Fibroblast of skin of back (primary cell): ENCODE results near the gene RETN.

Experiments used
- DNase-seq: peaks from one replicate; pipeline ENCODE4 v3.0.0-alpha.2; 2013

RETN gene

DNA sequence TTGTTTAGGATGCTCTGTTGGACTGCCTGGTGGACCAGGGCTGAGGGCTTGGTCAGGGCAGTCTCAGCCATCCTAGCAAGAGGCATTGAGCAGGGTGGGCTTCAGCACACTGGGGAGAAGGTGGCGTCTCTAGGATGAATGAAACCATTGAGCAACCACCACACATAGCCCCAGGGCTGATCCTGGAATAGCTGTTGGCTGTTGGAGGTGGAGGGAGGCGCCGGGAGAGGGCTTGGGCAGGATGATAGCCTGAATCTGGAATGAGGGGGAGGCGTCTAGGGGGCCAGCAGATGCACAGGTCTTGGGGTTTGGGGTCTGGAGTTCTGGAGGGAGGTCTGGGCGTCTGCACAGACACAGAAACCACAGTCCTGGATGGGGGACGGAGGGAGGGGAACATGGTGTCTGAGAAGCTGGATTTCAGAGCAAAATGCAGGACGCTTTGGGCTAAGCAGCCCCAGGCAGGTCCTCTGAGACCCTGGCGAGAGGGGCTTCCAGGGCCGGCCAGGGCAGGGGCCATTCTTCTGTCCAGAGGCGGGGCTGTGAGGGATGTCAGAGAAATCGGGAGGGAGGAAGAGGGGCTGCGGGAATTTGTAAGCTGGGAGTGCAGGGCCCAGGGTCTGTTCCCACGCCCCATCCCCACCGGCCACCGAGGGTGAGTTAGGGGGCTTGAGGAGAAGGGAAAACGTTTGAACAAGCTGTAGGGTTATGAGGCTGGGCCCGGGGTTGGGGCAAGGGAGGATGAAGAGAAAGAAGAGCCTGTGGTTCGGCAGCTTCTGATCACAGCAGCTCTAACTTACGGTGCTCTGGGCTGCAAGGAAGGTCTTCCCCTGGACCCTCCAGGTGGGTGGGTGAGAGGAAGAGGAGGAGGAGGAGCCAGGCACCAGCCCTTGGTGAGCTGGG, 16.9 kb downstream of the RETN start:
- no peak for DNase-seq

DNA sequence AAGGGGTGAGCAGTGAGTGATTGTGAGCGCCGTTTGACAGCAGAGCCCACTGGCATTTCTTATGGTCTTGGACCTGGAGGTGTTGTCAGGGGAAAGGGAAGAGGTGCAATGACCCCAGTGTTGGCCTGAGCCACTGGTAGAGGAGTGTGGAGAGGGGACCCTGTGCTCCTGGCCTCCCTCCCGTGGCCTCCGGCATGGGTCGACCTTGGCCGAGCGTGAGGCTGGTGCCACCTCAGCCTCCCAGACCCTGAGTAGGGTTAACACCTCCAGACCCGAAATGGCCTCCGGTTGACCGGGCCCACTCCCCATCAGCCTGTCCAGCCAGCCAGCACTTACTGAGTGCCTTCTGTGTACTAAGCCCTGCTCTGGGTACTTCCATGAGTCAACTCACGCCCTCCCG, 18.3 kb downstream of the RETN start:
- no peak for DNase-seq

- DNase-seq, result no peak
These were observed 20.3 kb downstream of the RETN start for GRCh38 chr19:7689165-7689564.

- no peak for DNase-seq
These were observed 22.0 kb downstream of the RETN start for GRCh38 chr19:7690779-7691258.

GRCh38 chr19:7691497-7691896, 22.6 kb downstream of the RETN start:
- DNase-seq, result no peak

DNA sequence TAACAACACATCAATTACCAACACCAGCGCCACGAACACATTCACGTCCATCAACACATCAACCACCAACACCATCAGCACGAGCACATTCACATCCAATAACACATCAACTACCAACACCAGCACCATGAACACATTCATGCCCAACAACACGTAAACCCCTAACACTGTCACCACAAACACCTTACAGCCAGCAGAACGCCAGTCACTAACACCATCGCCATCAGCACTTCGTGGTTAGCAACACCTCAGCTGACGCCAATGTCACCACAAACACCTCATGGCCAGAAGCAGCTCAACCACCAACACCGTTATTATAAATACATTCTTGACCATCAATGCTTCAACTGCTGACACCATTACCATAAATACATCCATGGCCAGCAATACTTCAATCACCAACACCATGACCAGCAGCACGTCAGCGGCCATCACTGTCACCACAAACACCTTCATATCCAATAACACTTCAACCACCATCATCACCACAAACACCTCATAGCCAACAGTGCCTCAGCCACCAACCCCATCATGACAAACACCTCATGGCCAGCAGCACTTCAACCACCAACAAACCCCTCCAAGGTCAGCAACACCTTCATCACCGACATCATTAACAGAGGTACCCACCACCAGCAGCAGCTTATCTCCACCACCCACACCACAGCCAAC, 23.7 kb downstream of the RETN start:
- no peak for DNase-seq

- no peak for DNase-seq
These were observed 25.6 kb downstream of the RETN start for GRCh38 chr19:7694499-7694898.

DNA sequence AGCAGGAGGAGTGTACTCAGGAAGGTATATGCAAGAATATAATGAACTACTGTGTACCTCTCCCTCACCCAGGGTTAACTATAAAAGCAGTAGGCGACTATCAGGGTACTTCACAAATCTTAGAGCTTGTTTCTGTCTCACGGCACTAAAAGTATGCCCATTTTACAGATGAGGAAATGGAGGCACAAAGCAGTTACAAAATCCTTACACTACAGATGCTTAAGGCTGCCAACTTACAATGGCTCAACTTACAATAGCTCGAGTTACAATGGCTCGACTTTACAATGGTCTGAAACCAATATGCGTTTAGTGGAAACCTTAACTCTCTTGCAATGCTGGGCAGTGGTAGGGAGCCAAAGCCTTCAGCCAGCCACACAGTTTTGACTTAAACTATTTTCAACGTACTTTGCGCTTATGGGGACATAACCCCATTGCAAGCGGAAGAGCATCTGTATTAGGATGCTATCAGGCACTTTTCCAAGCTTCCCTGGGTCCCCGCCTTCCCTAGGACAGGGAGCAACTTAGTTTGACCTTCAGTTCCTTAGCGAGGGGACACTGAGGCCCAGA, 29.0 kb downstream of the RETN start:
- DNase-seq, result no peak

GRCh38 chr19:7698583-7698982, 29.7 kb downstream of the RETN start:
- no peak for DNase-seq

DNA sequence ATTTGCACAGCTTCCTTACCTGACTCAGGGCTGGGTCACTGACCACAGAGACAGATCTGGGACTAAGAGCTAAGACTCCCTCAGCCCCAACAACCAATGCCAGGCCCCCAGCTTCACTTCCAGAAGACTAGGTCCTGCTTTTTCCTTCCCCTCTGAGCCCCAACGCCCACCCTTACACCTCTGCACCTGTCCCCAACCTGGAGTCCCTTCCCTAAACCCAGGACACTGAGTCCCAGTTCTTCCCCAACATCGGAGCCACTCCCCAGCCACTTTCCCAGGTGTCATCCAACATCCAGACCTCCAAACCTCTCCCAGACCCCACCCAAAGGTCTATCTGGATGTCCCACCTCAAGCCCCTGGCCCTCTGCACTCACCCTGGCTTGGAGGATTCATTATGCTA, 30.2 kb downstream of the RETN start:
- DNase-seq, result no peak

GRCh38 chr19:7699417-7700401, 30.9 kb downstream of the RETN start:
- DNase-seq, result no peak

DNA sequence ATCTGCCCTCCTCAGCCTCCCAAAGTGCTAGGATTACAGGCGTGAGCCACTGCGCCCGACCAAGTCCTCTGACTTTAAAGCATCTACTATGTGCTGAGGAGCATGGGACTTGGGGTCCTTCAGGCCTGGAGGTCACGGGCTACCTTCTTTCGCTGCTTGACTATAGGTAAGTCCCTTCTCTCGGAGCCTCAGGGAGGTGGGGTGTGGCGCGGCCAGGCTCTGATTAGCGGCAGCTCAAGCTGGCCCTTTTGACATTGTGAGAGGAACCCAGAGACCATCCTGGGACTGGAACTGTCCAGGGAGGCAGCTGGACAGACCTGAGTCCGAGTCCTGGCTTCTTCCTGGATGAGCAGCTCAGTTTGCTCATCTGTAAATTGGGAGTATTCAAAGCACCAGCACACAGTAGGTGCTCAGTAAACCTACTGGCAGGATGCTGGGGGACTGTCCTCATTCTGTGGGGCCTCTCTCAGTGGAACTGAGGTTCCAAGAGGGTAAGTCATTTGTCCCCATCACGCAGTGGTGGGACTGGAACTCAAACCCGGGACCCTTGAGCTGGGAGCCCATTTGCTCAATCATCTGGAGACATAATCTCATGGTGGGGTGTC, 32.3 kb downstream of the RETN start:
- no peak for DNase-seq

- DNase-seq, result no peak
These were observed 33.0 kb downstream of the RETN start, which contains the start of gene FCER2 for GRCh38 chr19:7701654-7702457. Gene FCER2 (minus strand): TSS chr19:7702131. CDS start chr19:7699760, 2,371 bp downstream.

GRCh38 chr19:7703332-7703731, 34.5 kb downstream of the RETN start:
- DNase-seq, result no peak

DNA sequence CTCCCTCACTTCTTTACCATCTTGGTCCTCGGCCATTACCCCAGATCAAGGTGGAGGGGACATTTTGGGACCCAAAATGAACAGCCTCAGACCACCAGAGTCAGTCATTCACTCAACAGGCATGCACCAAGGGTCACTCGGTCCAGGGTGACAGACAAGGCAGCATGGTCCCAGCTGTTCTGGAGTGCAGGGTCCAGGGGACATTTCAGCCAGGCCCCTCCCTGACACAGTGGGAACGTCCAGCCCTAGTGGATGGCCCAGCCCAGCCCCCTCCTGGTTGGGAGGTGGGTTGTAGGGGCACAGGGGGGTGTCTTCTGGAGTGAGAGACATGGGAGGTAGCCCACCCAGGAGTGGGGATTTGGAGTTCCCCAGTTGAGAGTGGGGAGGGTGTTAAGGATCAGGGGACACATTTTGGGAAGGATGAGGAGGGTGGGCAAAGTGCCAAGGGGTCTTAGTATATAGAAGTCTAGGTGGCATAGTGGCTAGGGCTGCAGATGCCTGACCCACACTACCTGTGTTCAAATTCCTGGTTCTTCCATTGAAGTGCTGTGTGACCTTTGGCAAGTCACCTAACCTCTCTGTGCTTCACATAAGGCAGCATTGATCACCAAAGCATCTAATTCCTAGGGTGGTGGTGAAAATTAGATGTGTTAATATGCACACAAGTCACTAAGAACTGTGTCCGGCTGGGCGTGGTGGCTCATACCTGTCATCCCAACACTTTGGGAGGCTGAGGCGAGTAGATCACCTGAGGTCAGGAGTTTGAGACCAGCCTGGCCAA, 35.6 kb downstream of the RETN start:
- DNase-seq, result no peak

DNA sequence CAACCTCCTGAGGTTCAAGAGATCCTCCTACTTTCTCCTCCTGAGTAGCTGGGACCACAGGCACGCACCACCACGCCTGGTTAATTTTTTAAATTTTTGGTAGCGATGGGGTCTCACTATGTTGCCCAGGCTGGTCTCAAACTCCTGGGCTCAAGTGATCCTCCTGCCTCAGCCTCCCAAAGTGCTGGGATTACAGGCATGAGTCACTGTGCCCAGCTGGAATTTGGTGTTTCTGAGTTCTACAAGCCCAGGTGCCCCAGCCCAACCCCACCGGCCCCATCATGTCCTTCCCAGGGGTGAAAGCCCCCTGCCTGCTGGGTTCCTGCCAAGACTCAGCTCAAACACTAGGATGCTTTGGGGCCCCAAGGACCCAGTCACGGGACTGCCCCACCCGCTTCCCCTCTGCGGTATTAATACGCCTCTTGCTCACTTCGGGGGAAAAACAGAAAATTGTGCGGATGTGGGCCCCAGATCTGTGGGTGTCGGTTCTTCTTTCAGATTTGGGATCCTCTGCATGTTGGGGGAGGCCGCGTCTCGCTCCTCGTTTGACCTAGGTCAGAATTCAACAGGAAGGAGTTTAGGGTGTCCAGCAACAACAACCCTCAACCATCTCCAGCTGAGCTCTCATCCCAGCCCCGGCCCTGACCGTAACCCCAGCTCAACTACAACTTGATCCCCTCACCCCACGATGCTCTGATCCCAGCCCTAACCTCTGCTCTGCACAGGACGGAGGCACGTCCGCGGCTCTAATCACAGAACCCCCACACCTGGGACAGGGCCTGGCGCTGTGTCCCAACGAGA, 36.7 kb downstream of the RETN start:
- DNase-seq, result no peak

- no peak for DNase-seq
These were observed 37.5 kb downstream of the RETN start for GRCh38 chr19:7706188-7706954.

DNA sequence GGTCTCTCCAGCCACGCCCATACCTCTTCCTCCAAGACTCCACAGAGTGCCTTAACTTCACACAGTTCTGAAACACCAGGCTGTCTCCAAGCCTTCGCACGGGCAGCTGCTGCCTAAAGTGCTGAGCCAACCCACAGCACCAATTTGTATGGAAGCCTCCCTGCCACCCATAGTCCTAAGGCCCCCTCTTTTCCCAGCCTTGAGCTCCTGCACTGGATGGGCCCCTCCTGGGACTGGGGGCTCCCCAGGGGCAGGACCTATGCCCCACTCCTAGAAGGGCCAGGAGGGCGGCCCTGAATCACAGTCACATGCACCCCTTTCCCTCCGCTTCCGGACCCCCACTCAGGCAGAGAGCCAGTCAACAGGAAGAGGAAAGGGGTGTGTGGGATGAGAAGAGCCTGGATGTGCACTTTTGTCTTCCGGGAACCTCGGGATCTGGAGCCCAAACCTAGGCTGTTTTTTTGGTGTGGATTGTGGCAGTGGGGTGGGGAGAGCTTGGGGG, 38.2 kb downstream of the RETN start:
- DNase-seq, result no peak
